Endothelial cell of umbilical vein (primary cell): ENCODE measurements around the gene CFAP65.

ENCODE experiments used
- CTCF ChIP-seq, 2 donors: IDR thresholded peaks; 1 replicate in 1 of 2; 2 replicates in 1 of 2; pipeline ENCODE4 v1.5.1; 2011; ENCODE audit warnings: low read length in 2 of 2, mild to moderate bottlenecking in 2 of 2, moderate library complexity in 2 of 2, control low read depth in 1 of 2, inconsistent platforms in 1 of 2, low read depth in 1 of 2; ENCODE audit not compliant: insufficient read depth in 1 of 2; ENCODE audit errors: extremely low read depth in 1 of 2
- EZH2 ChIP-seq: IDR thresholded peaks from 2 replicates; pipeline ENCODE4 v1.6.1; 2012; ENCODE audit warnings: borderline replicate concordance, low read depth, mild to moderate bottlenecking, moderate library complexity, low read length, inconsistent platforms; ENCODE audit not compliant: severe bottlenecking
- FOS ChIP-seq: IDR thresholded peaks from 2 replicates; pipeline ENCODE4 v1.6.1; 2011; ENCODE audit warnings: mild to moderate bottlenecking, low read length, moderate library complexity, borderline replicate concordance; ENCODE audit not compliant: insufficient read depth
- GATA2 ChIP-seq: IDR thresholded peaks from 2 replicates; pipeline ENCODE4 v1.7.0; 2011; ENCODE audit warnings: low read depth, mild to moderate bottlenecking, moderate library complexity, mixed read lengths, low read length; ENCODE audit not compliant: insufficient read length, insufficient read depth
- JUN ChIP-seq: IDR thresholded peaks from 2 replicates; pipeline ENCODE4 v1.6.1; 2011; ENCODE audit warnings: borderline replicate concordance, low read depth; ENCODE audit not compliant: insufficient read length, insufficient read depth
- MAX ChIP-seq: IDR thresholded peaks from 2 replicates; pipeline ENCODE4 v1.6.1; 2011; ENCODE audit not compliant: insufficient read depth, insufficient read length
- MYC ChIP-seq: IDR thresholded peaks from one replicate; pipeline ENCODE4 v1.6.1; 2011; ENCODE audit warnings: mild to moderate bottlenecking, low read depth, low read length
- POLR2A ChIP-seq: IDR thresholded peaks from 2 replicates; pipeline ENCODE4 v1.6.1; 2012; ENCODE audit warnings: low read depth, mild to moderate bottlenecking, control low read depth, low read length
- POLR2AphosphoS5 ChIP-seq: IDR thresholded peaks from 2 replicates; pipeline ENCODE4 v1.6.1; 2012; ENCODE audit warnings: low read depth, mild to moderate bottlenecking, control low read depth, low read length, moderate library complexity; ENCODE audit not compliant: insufficient read depth

GRCh38 chr2:218990612-218991011 lies 50.7 kb downstream of the CFAP65 start:
- no peak for TF ChIP-seq CTCF (IDR thresholded peaks at IDR 0.05; ENCODE audit: extremely low read depth in 1 of 2, insufficient read depth in 1 of 2, low read depth in 1 of 2, low read length in 2 of 2)
- TF ChIP-seq EZH2 = no peak
- TF ChIP-seq GATA2 = no peak
- no peak for TF ChIP-seq POLR2AphosphoS5
- no peak for TF ChIP-seq JUN
- TF ChIP-seq POLR2A = no peak
- no peak for TF ChIP-seq MAX
- no peak for TF ChIP-seq MYC
- TF ChIP-seq FOS = no peak
